AG09309 (cell line): ENCODE data around the gene WDR33.
"Not testable (repeated sequence)": the region's sequence is repeated elsewhere in the genome, so short reads cannot be mapped to it uniquely, and the experiment has no call there.

Experiments
- DNase-seq: peaks from one replicate; pipeline ENCODE4 v3.0.0-alpha.2; 2010; ENCODE audit warnings: low read depth
- H3K4me3 ChIP-seq: 2 replicates; pipeline ENCODE4 v1.5.1; 2011; ENCODE audit warnings: mild to moderate bottlenecking, low read depth, low read length, moderate library complexity; ENCODE audit not compliant: control insufficient read depth
- TF ChIP-seq, protein P1 (sequence below): IDR thresholded peaks from 2 replicates; pipeline ENCODE4 v1.5.1; 2011; ENCODE audit warnings: mild to moderate bottlenecking, low read depth, low read length, inconsistent platforms; ENCODE audit not compliant: insufficient read depth, control insufficient read depth; ENCODE audit errors: missing control alignments

The WDR33 gene

DNA sequence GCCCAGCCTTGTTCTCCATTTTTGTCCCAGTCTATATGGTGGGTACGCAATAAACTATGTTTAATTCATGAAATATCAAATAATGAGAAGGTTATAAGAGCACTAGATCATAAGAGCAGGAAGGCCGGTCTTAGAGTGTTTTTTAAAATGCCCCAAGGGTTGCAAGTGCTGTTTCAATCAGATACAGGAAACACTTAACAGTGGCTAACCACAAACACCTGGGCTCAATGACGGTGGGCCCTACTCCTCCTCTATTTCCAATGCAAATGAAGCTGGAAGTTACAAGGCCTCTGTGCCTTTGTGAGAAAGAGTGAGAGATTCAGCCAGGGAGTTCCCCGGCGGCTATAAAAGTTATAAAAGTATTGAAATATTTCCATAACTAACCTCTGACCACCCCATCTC, 18.9 kb upstream of the WDR33 start:
- TF ChIP-seq, protein P1, sequence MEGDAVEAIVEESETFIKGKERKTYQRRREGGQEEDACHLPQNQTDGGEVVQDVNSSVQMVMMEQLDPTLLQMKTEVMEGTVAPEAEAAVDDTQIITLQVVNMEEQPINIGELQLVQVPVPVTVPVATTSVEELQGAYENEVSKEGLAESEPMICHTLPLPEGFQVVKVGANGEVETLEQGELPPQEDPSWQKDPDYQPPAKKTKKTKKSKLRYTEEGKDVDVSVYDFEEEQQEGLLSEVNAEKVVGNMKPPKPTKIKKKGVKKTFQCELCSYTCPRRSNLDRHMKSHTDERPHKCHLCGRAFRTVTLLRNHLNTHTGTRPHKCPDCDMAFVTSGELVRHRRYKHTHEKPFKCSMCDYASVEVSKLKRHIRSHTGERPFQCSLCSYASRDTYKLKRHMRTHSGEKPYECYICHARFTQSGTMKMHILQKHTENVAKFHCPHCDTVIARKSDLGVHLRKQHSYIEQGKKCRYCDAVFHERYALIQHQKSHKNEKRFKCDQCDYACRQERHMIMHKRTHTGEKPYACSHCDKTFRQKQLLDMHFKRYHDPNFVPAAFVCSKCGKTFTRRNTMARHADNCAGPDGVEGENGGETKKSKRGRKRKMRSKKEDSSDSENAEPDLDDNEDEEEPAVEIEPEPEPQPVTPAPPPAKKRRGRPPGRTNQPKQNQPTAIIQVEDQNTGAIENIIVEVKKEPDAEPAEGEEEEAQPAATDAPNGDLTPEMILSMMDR: no peak
- DNase-seq: no peak
- H3K4me3 ChIP-seq: no peak overlapping the region

DNA sequence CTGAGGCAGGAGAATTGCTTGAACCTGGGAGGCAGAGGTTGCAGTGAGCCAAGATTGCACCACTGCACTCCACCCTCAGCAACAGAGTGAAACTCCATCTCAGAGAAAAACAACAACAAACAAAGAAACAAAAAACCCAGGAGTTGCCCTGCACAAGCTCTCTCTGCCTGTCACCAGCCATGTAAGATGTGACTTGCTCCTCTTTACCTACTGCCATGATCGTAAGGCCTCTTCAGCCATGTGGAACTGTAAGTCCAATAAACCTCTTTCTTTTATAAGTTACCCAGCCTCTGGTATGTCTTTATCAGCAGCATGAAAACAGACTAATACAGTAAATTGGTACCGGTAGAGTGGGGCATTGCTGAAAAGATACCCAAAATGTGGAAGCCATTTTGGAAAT, 15.7 kb upstream of the WDR33 start:
- DNase-seq, H3K4me3 ChIP-seq: not testable (repeated sequence)

DNA sequence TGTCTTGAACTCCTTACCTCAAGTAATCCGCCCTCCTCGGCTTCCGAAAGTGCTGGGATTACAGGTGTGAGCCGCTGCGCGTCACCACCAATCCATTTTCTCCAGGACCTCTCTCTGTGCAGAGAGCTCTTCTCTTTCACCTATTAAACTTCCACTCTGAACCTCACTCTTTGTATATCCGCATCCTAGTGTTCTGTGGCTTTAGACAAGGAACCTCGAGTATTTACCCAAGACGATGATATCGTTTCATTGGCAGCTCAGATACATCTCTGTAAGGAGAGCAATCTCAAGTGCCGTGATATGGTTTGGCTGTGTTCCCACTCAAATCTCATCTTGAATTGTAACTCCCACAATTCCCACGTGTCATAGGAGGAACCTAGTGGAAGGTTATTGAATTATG, 15.1 kb upstream of the WDR33 start:
- TF ChIP-seq, protein P1: no peak
- H3K4me3 ChIP-seq: no peak overlapping the region
- DNase-seq: no peak

DNA sequence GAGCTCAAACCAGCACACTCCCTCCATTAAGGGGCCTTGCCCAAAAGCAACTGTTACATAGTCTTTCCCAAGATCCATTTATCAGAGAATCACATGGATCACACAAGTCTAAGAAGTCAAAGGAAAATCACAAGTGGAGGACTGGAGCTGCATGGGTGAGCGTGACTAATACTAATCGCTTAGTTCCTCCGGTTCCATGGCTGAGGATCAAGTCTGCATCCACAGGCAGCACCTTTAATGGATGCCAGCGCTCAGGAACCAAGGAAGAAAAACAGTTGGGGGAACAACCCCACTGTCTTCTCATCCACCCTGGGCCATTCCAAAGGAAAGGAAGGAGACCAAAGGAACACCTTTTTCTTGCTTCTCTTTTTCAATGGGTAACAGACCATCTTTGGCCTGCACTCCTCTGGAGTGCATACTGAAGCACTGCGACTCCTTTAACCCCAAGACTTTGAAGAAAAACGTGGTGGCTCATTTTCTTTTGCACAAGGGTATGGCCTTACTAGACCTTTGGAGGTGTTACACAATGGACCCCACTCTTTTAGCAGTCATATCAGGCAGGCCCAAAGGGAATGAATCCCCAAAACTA, 9.2 kb upstream of the WDR33 start:
- H3K4me3 ChIP-seq: no peak overlapping the region
- no peak for DNase-seq

DNA sequence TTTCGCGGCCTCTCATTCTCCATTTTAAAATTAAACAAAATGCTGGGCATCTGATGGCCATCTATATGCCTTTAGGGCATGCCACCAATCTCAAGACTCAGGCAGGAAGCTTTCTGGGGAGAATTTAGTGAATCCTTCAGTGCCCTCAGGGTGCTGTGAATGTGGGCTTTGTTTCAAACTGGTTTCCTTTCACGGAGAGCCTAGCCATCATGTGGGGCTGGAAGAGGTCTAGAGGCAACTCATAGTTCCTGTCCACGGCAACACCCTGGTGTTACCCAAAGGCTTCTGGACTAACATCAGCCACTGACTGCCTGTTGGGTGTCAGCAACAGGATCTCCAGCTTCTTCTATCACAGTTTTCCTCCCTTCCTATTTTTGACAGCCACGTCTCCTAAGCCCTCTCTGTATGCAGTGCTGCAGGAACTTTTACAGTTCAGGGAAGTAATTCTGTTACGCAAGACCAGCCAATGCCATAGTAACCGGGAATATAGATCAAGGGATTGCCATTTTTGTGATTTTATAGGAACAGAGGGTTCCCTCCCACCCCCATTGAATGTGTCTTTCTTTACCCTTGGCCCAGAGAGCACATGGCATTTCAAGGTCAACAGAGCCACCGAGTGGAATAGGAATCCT, 7.9 kb upstream of the WDR33 start:
- DNase-seq: no peak
- no peak overlapping the region for H3K4me3 ChIP-seq
- TF ChIP-seq, protein P1: no peak

More for the DNA sequence above, 9.2 kb upstream of the WDR33 start:
- TF ChIP-seq, protein P1: no peak

DNA sequence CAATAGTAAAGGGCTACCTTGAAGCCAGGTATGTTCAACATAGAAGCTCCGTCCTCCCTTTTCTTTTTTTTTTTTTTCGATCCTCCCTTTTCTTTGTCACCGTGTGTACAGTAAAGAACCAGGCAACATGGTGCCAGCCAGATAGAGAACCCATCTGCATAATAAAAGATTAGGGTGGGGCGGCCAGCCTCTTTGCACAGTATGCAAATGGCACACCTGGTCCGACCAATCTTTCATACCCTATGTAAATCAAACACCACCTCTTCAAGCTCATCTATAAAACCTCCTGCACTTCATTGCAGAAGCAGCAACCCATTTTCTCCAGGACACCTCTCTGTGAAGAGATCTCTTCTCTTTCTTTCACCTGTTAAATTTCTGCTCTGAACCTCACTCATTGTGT, 7.3 kb upstream of the WDR33 start:
- TF ChIP-seq, protein P1: no peak
- DNase-seq: no peak
- H3K4me3 ChIP-seq: no peak overlapping the region

DNA sequence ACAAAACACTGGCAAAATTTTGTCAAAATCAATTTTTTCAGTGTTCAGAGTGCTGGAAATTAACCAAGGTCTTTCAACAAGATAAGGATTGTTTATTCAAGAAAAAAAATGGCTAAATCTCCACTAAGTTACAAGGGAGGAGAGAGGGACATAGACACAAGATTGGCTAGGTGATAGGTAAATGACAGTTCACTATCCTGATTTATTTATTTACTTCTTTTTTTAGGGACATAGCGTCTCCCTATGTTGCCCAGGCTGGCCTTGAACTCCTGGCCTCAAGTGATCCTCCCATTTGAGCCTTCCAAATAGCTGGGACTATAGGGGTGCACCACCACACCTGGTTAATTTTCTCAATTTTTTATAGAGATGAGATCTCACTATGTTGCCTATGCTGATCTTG, 3.7 kb upstream of the WDR33 start:
- TF ChIP-seq, protein P1: no peak
- no peak overlapping the region for H3K4me3 ChIP-seq
- no peak for DNase-seq

DNA sequence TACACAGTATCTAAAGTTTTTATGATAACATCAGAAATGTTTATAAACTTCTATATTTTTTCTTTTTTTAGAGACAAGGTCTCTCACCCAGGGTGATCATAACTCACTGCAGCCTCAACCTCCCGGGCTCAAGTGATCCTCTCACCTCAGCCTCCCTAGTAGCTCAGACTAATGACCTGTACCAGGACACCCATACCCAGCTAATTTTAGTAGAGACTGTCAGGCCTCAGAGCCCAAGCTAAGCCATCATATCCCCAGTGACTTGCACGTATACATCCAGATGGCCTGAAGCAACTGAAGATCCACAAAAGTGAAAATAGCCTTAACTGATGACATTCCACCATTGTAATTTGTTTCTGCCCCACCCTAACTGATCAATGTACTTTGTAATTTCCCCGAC, 1.5 kb upstream of the WDR33 start:
- H3K4me3 ChIP-seq, DNase-seq: not testable (repeated sequence)
